SW 1271 (cell line): Measurements from ENCODE around the gene FAM110D.

ENCODE experiments used
- DNase-seq, 2 experiments: peaks; one replicate each; lab custom pipeline; 2025; lab: John Stamatoyannopoulos, UW

FAM110D gene

GRCh38 chr1:26158908-26159742 lies at the start of gene FAM110D:
FAM110D (plus strand) TSS chr1:26159079; CDS start chr1:26161292, 2,213 bp downstream.
- no peak for DNase-seq

DNA sequence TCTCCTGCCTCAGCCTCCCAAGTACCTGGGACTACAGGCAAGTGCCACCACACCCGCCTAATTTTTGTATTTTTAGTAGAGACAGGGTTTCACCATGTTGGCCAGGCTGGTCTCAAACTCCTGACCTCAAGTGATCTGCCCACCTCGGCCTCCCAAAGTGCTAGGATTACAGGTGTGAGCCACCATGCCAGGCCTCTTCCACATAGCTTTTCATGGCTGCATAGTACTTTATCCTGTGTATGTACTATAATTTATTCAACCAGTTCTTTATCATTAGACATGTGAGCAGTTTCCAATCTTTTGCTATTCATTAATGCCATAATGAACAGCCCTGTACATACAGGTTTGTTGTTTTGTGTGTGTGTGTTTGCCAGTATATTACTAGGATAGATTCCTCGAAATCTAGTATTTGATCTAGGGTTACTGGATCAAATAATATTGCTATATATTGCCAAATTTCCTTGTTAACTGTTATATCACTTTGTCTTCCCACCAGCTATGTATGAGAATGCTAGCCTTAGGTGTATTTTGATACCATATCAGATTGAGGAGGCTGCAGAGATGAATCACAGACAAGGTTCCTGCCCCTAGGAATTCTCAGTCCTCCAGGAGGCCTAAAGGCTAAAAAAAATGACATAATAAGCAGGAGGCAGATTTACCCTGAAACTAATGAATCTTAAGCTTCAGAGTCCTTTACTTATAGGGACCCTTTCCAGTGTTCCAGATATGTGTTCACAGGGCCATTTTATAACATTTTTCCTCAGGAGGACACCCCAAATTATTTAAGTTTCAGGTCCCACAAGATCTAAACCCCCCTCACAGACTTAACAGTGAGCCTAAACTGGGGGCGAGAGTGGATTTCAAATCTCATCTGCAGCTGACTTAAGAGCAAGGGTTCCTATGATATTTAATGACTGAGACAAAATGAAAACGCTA lies 49.4 kb upstream of the FAM110D start:
- no peak for DNase-seq

DNA sequence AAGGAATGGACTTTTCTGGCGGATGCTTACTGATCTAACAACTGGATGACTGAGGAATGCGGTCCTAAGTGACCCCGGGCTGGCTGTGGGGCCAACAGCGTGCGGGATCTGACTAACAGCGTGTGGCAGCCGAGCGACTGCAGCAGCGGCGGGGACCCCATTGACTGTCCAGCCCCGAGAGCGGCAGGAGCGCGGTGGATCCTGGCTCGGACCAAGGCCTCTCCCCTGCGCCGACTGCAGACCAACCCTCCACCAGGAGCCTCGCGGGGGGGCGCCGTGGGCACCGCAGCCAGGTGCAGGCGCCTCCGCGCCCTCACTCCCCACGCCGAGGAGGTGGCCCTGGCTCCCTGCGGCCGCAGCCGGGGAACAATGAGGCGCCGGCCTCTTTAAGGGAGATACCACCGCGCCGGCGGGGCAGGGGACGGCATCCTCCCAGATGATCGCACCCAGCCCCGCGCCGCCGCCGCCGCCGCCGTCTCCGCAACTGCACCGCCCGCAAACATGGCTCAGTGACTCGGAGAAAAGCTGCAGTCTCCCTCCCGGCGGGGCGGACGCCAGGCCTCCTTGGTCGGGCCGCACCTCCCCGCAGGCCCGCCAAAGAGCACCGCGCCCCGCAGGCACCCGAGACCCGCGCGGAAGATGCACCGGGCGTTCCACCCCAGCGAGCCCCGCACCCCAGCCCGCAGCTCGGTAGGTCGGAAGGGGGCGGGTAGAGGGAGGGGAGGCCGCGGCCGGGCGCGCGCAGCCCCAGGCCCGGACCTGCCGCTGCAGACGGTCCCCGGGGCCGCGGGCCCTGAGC lies 47.9 kb upstream of the FAM110D start:
- DNase-seq: peak; percentile 18 to 39

DNA sequence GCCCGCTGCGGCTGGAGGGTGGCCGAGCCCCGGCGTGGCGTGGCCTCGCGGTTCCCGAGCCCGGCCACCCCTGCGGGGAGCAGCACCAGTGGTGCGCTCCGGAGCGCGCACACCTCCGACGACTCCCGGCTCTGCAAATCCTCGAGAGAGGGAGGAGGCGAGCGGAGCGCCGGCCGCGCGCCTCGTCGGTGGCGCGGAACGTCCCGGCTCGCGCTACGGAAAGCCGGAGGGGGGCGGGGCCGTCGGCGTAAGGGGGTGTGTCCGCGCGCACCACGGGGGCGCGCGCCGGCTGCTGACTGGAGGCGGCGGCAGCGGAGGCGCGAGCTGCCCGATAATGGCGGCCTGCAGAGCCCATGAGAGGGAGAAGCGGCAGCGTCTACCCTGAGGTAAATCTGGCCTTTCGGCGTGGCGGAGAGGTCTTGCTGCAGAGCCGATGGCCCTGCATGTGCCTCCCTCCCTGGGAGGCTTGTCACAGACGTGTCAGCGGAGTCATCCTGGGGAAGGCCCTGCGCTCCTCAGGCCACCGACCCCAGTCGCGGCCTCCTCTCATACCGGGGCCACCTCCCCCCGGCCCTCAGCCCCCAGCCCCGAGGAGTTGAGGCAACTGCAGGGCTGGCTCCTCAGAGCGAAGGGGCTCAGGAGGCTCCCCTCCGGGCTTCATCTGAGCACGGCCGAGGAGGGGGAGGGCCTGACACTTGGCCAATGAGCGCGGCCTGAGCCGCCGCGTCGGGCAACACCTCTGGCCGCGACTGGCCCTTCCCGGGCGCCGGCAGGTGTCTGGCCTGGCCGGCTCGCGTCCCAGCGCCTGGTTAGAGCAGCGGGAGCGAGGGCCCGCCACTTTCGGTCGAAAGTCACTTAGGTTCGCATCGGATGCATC lies 47.1 kb upstream of the FAM110D start, which contains the start of gene PDIK1L:
Gene PDIK1L (plus strand): TSS at position 295 of the 877 bp plus-strand sequence. CDS start 2,485 bp downstream, outside the sequence.
- peak; percentile 69 to 82 for DNase-seq

GRCh38 chr1:26112407-26112775 lies 46.5 kb upstream of the FAM110D start:
- no peak for DNase-seq

DNA sequence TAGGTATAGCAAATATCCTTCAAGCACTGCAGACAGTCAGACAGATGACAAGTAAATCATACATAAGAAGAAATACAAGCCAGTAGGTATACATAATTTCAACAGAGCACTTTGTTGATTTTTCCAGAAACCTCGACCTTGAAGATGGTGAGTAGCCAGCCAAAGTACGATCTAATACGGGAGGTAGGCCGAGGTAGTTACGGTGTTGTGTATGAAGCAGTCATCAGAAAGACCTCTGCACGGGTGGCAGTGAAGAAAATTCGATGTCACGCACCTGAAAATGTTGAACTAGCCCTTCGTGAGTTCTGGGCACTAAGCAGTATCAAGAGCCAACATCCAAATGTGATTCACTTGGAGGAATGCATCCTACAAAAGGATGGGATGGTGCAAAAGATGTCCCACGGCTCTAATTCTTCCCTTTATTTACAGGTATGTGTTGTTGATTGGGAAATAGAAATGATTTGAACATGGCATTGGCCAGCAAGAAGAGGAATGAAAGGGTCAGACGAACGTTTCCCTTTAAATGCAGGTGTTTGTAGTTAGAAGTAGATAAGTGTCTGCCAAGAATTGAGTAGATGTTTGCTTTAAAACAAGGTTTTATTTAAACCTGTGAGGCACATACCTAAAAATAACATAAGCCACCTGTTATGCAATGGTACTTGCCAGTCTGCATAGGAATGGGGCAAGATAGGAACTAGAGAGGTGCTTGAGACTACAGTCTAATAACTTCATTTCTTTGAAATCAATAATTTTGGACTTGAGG lies 44.5 kb upstream of the FAM110D start:
- no peak for DNase-seq

DNA sequence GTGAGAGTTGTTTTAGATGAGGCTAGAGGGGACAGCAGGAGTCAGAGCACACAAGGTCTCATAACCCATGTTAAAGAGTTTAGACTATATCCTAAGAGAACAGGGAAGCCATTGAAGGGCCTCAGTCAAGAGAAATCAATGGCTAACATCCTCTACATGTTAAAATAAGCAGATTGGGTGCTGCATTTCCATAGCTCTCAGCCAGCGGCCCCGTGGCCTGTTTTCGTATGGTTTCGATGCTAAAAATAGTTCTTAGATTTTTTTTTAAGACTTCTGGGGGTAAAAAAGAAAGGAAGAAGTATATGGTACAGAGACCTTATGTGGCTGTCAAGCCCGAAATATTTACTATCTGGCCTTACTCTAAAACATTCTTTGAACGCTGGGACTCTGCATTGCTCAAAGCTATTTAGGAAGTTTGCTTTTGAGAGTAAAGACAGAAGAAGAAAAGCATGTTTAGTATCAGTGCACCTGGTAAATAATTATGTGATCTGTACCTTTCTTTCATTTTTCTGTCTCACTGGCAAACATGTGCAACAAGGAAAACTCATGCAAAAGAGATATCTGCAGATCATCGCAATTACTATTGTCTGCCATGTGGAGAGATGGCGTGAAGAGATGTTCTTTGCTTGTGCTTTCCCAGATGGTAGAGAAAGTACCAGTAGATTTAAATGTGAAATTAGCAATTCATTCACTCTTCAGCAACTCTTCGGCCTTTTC lies 38.8 kb upstream of the FAM110D start:
- no peak for DNase-seq

DNA sequence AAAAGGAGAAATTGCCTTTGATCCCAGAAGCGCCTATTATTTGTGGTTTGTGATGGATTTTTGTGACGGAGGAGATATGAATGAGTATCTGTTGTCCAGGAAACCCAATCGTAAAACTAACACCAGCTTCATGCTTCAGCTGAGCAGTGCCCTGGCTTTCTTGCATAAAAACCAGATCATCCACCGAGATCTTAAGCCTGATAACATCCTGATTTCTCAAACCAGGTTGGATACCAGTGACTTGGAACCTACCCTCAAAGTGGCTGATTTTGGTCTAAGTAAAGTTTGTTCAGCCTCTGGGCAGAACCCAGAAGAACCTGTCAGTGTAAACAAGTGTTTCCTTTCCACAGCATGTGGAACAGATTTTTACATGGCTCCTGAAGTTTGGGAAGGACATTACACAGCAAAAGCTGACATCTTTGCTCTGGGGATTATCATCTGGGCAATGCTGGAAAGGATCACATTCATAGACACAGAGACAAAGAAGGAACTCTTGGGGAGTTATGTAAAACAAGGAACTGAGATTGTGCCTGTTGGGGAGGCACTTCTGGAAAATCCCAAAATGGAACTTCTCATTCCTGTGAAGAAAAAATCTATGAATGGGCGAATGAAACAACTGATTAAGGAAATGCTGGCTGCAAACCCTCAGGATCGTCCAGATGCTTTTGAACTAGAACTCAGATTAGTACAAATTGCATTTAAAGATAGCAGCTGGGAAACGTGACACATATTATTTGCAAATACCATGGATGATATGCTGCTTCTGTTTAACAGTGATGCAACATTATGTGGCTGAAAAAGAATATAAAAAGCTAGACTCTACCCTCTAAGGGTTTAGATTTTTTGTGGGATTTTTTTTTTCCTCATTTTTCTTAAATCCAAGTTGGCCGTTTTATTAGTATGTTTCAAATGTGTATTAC lies 36.8 kb upstream of the FAM110D start:
- no peak for DNase-seq

DNA sequence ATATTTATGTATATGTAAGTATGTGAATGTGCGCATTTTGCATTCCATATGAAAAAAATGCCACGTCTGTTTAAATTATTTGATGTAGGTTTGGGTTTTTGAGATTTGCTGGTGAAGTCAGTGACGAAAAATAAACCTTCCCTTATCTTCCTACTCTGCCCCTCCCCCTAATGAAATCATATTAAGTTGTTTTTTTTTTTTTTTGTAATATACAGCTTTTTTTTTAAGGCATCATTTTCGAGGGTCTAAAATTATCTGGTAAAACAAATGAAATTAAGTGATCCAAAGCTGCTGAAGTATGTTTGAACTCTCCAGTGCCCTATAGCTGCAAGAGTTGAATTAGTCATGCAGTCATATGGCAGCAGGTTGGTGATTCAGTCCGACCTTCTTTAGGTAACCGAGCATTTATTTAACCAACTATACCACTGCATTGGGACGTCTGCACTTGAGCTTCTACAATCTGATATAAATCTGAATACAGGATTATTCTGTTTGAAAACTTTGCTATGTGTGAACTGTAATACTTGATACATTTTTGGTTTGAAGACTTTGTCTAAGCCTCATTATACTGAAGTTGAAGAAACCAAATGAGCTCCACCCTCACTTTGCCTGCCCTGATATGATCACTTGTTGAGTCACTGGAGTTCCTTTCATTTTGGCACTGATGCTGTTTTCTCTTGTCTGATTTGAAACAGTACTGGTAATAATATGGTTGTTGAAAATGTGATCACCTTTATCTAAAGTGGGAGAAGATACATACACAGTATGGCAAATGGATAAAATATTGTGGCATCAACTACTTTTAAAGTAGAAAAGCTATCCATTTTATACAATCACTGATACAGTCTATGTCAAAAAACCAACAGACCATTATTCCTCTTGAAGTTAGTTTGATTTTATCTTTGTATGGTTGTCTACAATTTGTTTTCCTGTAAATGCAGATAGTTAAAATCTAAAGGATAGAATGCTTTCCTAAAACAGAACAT lies 35.6 kb upstream of the FAM110D start:
- no peak for DNase-seq

DNA sequence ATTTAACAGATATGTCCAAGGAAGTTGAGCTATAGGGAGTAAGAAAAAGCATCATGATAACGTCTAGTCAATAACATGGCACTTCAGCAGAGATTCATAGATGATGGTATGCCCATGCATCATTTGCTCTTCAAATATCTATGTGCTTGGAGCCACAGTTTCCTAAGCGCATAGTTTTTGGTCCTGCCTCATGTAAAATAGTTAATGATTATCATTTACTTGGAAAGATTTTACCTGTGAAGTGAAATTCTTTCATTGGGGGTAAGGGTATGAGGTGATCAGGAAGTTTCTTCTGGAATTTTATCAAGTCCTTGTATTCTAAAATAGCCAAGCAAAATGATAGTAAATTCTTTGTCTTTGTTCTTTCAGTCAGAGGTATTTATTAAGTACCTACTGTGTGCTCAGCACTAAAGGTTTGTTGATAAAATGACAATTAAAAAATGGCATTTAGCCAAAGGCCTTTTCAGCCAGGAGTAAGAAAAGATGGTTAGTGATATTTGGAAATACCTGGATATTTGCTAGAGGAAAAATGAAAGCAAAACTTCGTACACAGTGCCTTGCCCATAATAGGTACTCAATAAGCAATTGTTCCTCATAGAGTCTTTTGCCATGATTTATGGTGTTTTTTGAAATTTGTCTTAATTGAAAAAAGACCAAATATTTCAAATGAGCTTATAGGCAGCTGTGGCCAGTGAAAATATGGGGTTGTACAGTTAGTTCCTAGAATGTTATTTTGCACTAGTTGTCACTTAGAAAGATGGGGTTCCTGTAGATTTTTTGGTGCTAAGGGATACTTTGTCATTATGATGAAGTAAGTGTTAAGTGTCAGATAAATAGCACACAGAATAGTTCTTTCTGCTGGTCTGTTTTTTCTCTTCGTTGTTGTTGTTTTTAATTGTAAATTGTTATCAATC lies 34.2 kb upstream of the FAM110D start:
- no peak for DNase-seq

GRCh38 chr1:26125382-26125781 lies 33.5 kb upstream of the FAM110D start:
- no peak for DNase-seq

DNA sequence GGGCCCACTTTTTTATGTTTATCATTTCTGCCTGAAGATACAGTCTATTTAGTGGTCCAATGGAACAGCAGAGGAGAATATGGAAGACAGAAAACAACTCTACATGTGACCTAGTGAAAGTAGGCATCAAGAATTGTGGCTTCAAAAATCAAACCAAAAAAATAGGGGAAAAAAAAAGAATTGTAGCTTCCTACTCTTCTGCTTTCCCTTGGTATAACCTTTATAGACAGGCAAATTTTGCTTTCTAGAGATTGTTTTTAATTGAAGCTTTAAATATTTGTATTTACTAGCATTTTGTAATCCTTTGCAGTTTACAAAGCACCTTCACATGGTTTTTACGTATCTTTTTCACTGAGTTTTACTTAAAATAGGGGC lies 32.9 kb upstream of the FAM110D start:
- DNase-seq: no peak

DNA sequence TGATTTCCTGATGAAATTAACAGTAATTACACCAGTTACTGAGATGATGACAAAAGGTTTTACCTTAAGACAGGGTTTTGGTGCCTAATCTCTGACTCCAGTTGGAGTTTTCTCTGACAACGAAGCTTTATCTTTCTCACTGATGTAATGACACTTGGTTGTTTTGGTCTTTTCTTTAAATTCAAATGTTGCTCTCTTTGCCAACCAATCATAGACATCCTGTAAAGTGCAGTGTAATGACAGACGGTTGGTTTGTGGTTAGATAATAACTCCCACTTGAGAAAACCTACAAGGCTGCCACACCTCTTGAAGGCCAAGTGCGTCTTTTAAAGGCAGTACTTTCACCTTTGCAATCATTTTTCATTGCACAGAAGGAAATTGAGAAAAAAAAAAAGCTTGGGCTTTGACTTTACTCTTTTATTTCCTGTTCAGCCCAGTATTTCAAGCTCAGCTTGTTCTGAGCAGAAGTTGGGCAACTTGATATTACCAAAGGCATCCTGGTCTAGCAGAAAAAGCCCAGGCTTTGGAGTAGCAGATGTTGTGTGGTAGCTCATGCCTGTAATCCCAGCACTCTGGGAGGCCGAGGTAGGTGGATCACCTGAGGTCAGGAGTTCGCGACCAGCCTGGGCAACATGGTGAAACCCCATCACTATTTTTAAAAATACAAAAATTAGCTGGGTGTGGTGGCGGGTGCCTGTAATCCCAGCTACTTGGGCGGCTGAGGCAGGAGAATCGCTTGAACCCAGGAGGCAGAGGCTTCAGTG lies 32.4 kb upstream of the FAM110D start:
- DNase-seq: no peak

GRCh38 chr1:26127235-26128163 lies 31.4 kb upstream of the FAM110D start:
- DNase-seq: no peak
